Activated CD8-positive, alpha-beta T cell treated with anti-CD3 and anti-CD28 coated beads, Interleukin-2, amount 10 ng/mL, durations not matched to agents 7 days and 5 days (primary cell): ENCODE results near the gene EXOSC2. TPM values are rescaled to one million over a fixed set of nuclear protein-coding genes. Genes with fewer than 3 reads are reported as not detected.
A peak's percentile ranks its signal among the peaks of the same experiment; 100 is the strongest.

Experiments
- ATAC-seq: fragments of 150-1000 bp; cut with Tn5 transposase; one replicate; pipeline ENCODE4 v1.10.0; 2021; ENCODE audit warnings: moderate library complexity
- CTCF ChIA-PET: fragments of 350-600 bp; sonication (Branson Sonifier 250); formaldehyde crosslinking; loops from one replicate; lab custom pipeline; 2021; ENCODE audit warnings: antibody characterized with exemption; lab: Charles Lee
- POLR2A ChIA-PET: fragments of 350-600 bp; sonication (Branson Sonifier 250); formaldehyde crosslinking; loops from one replicate; lab custom pipeline; 2021; ENCODE audit warnings: antibody characterized with exemption; lab: Charles Lee
- DNase-seq: peaks from one replicate; pipeline ENCODE4 v3.0.0-alpha.2; 2020
- H3K27ac Mint-ChIP-seq: one replicate; pipeline ENCODE4 v1.8.0; 2021; ENCODE audit warnings: mild to moderate bottlenecking, mixed read lengths
- H3K27me3 Mint-ChIP-seq: one replicate; pipeline ENCODE4 v1.8.0; 2021; ENCODE audit warnings: low read depth, mixed read lengths
- H3K36me3 Mint-ChIP-seq: one replicate; pipeline ENCODE4 v1.8.0; 2021; ENCODE audit warnings: low read depth, mixed read lengths
- H3K4me1 Mint-ChIP-seq: one replicate; pipeline ENCODE4 v1.8.0; 2021; ENCODE audit warnings: low read depth, mixed read lengths
- H3K4me3 Mint-ChIP-seq: one replicate; pipeline ENCODE4 v1.8.0; 2021; ENCODE audit warnings: mild to moderate bottlenecking, mixed read lengths
- H3K9me3 Mint-ChIP-seq: one replicate; pipeline ENCODE4 v1.8.0; 2022; ENCODE audit warnings: mixed read lengths; ENCODE audit not compliant: insufficient read depth
- total RNA-seq, 2 experiments: library from RNA; stranded (reverse); gene quantifications; one replicate each; pipeline ENCODE4 v1.2.3, GENCODE V29; 2021

EXOSC2 gene
- total RNA-seq, 2 experiments from 2014 or later: 59.6 to 61.6 TPM

DNA sequence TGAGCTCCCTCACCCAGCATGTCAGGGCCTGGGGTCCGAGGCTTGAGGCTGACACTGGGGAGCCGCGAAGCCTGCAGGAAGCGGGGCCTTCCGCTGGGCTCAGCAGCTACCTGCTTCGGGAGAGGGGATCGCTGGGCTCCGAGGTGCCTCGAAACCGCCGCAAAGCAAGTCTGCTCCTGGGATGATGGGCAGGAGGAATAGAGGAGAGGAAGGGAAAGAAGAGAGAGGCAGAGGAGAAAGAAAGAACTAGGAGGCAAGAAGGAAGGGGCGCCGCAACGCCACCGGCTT lies 30.7 kb upstream of the EXOSC2 start:
- no peak overlapping the region for H3K4me3 Mint-ChIP-seq
- H3K9me3 Mint-ChIP-seq: no peaks in the 10 kb centered on the region
- H3K36me3 Mint-ChIP-seq: peaks cover 2% of the 10 kb centered on the region
- ATAC-seq (no peak), DNase-seq (no peak)
- H3K27me3 Mint-ChIP-seq: peaks cover 73% of the 10 kb centered on the region
- ChIA-PET POLR2A (no interaction called here), CTCF (interaction anchor here (1.2 to 1.6 kb wide), 2 partner anchors 17 to 21 kb away, joined by 3 to 5 read pairs; no protein-coding TSS in a partner anchor)
- H3K27ac Mint-ChIP-seq: no peak overlapping the region
- H3K4me1 Mint-ChIP-seq: peaks cover 14% of the 10 kb centered on the region

DNA sequence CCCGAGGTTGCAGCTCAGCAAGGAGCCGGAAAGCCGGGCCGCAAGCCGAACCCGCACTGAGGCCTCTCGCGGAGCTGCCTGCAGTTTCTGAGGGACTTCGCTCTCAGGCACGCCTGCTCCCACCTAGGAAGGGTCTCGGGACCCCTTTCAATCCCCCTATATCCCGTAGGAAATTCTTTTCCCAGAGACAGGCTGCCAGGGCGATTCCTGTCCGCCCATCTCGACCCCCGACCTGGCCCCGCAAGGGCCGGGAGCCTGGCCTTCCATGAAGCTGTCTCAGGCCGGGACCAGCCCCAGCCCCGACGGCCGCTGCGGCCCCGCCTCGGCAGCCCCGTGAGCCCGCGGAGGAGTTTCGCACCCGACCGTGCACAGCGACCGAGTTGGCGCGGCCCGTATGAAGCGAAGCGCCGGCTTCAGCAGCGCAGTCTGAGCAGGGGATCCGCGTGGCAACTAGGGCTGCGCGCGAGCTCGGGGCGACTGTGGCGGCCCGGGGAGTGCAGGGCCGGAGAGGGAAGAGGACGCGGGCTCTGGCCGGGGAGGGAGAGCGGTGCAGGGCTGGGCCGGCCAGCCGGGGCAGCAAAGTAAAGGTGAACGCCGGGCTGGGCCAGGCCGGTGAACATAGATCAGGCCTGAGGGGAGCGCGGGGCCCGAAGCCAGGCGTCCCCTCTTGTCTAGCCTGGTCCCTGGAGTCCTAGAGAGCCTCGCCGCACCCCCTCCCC lies 30.2 kb upstream of the EXOSC2 start:
- ATAC-seq: peak; percentile 31

GRCh38 chr9:130663977-130664250 lies 29.7 kb upstream of the EXOSC2 start:
- Mint-ChIP-seq H3K9me3 (no peaks in the 10 kb centered on the region), H3K27ac (no peak overlapping the region), H3K36me3 (peaks cover 2% of the 10 kb centered on the region), H3K4me3 (no peak overlapping the region), H3K27me3 (peaks cover 69% of the 10 kb centered on the region), H3K4me1 (peaks cover 14% of the 10 kb centered on the region)
- no peak for ATAC-seq
- ChIA-PET POLR2A (no interaction called here), CTCF (no interaction called here)
- no peak for DNase-seq

More for the DNA sequence above, 30.2 kb upstream of the EXOSC2 start:
- peaks cover 73% of the 10 kb centered on the region for H3K27me3 Mint-ChIP-seq
- H3K9me3 Mint-ChIP-seq: no peaks in the 10 kb centered on the region
- CTCF ChIA-PET: interaction anchor here (1.2 to 1.6 kb wide), 2 partner anchors 17 to 21 kb away, joined by 3 to 5 read pairs; no protein-coding TSS in a partner anchor
- no peak overlapping the region for H3K4me3 Mint-ChIP-seq
- POLR2A ChIA-PET: no interaction called here
- peaks cover 14% of the 10 kb centered on the region for H3K4me1 Mint-ChIP-seq
- H3K27ac Mint-ChIP-seq: no peak overlapping the region
- H3K36me3 Mint-ChIP-seq: peaks cover 2% of the 10 kb centered on the region
- no peak for DNase-seq

GRCh38 chr9:130664251-130665028 lies 29.1 kb upstream of the EXOSC2 start, which contains the start of gene PRDM12:
Gene PRDM12 (plus strand): TSS chr9:130664594. CDS start chr9:130664654, 60 bp downstream.
- no peak within 1 kb of the TSS for H3K4me3 Mint-ChIP-seq
- ATAC-seq (no peak), DNase-seq (no peak)
- POLR2A ChIA-PET: interaction anchor here (1.0 kb wide), 1 partner anchor 29 kb away, joined by 3 read pairs; the partner anchor contains the start of gene EXOSC2
- CTCF ChIA-PET: no interaction called here
- H3K36me3 Mint-ChIP-seq: peaks cover 2% of the 10 kb centered on the region
- no peaks in the 10 kb centered on the region for H3K9me3 Mint-ChIP-seq
- H3K27ac Mint-ChIP-seq: peak within 1 kb of the TSS; percentile 22
- peaks cover 14% of the 10 kb centered on the region for H3K4me1 Mint-ChIP-seq
- H3K27me3 Mint-ChIP-seq: peaks cover 65% of the 10 kb centered on the region

DNA sequence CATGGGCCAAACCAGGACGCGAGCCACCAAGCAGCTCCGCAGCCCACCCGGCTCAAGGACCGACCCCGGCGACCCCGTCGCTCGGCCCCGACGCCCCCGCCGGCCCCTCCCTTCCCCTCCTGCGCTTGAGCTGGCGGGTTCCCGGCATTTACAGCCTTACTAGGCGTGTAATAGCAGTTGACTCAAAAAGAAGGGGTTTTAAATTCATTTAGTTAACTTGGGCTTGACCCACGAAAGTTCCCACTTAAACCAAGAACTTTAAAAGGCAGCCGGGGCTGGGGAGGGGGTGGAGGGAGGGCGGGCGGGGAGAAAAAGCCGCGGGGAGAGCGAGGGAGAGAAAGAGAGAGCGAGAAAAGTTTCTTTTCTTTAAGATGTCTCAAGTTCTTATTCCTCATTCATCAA lies 28.6 kb upstream of the EXOSC2 start:
- Mint-ChIP-seq H3K27ac (no peak overlapping the region), H3K36me3 (peaks cover 2% of the 10 kb centered on the region), H3K9me3 (no peaks in the 10 kb centered on the region), H3K4me3 (no peak overlapping the region), H3K4me1 (peaks cover 17% of the 10 kb centered on the region), H3K27me3 (peaks cover 62% of the 10 kb centered on the region)
- no peak for ATAC-seq
- DNase-seq: no peak
- ChIA-PET POLR2A (interaction anchor here (1.0 kb wide), 1 partner anchor 28 kb away, joined by 3 read pairs; the partner anchor contains the start of gene EXOSC2), CTCF (no interaction called here)

DNA sequence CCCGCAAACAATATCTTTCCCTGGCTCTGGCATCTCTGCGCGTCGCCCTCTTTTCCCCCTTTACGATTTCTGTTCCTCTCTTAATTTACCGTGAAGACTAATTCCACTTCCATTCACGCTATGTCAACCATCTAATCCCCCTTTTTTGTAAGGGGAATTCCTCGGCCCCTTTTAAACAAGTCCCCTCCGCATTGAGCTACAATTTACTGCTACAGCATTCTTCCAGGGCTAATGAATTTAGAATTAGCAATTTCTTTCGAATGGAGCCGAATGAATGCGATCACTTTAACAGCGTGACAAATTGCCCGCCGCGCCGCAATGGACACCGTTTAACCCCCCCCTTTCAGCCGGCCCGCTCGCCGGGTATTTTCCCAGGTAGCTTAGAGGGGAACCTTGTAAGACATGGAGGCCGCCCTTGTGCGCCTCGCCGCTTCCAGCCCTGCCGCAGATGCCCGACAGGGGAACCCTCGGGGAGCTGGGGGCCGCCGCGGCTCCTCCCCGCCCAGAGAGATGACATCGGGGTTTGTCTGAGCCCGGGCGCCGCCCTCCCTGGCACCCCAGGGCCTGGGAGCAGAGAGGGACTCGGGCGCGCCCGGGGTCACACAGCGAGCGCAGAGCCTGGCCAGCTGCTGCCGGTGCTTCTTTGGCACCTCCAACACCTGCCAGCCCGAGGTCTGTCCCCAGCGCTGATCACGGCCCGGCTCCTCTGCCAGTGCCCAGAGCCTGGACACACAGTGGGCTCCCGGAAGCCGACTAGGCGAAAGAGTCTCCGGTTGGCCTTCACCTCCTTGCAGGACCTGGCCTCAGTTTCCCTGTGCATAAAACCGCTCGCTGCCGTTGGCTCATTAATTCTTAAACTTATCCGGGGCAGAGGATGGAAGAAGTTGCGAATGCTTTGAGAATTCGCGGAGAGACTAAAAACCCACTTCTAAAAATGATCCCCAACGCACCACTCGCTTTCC lies 27.9 kb upstream of the EXOSC2 start:
- ChIA-PET POLR2A (interaction anchor here (0.7 kb wide), 1 partner anchor 126 kb away, joined by 3 read pairs; no protein-coding TSS in a partner anchor), CTCF (no interaction called here)
- H3K27ac Mint-ChIP-seq: peak overlapping the region; percentile 22
- H3K4me1 Mint-ChIP-seq: peaks cover 17% of the 10 kb centered on the region
- ATAC-seq (no peak), DNase-seq (no peak)
- no peaks in the 10 kb centered on the region for H3K9me3 Mint-ChIP-seq
- H3K4me3 Mint-ChIP-seq: no peak overlapping the region
- peaks cover 64% of the 10 kb centered on the region for H3K27me3 Mint-ChIP-seq
- H3K36me3 Mint-ChIP-seq: peaks cover 2% of the 10 kb centered on the region

DNA sequence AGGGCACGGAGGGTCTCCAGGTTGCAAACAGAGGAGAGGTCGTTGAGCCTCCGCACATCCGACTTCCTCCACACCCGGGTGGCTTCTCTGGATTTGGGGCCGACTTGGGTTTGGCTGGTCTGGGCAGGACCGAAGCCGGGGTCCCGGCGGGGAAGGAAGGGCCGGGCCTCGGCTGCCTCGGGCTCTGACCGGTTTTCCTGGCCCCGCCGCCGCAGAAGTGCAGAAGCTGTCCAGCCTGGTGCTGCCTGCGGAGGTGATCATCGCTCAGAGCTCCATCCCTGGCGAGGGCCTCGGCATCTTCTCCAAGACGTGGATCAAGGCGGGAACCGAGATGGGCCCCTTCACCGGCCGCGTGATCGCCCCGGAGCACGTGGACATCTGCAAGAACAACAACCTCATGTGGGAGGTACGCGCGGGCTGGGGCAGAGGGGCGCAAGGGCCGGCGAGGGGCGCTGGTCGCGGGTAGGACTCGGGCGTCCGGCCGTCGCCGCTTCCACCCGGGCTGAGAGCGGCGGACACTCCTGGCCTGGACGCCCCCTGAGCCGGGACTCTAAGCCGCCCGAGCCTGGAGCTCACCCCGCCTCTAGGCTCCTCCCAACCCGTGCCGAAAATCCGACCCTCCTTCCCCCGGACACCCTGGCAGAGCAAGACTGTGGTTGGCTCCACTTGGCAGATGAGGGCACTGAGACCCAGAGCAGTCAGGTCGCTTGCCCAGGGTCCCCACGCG lies 27.0 kb upstream of the EXOSC2 start:
- ChIA-PET CTCF (no interaction called here), POLR2A (interaction anchor here (0.6 to 0.7 kb wide), 2 partner anchors 127 to 216 kb away, joined by 3 read pairs; no protein-coding TSS in a partner anchor)
- no peak overlapping the region for H3K27ac Mint-ChIP-seq
- H3K4me1 Mint-ChIP-seq: peaks cover 17% of the 10 kb centered on the region
- peaks cover 2% of the 10 kb centered on the region for H3K36me3 Mint-ChIP-seq
- ATAC-seq (no peak), DNase-seq (no peak)
- H3K9me3 Mint-ChIP-seq: no peaks in the 10 kb centered on the region
- H3K27me3 Mint-ChIP-seq: peaks cover 66% of the 10 kb centered on the region
- no peak overlapping the region for H3K4me3 Mint-ChIP-seq

DNA sequence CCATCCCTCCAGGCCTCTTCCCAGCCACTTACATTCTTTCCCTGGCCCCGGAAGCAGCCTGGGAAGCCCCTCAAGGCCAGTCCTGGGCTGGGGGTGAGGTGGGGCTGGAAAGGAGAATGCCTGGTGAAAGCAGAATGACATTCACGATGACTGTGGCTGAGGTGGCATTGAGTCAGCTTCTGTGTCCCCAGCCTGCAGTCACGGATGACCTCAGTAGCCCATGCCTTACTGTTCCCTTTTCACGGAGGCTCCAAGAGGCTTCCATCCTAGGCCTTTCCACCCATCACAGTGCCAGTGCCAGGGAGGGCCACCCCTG lies 26.5 kb upstream of the EXOSC2 start:
- no peak for ATAC-seq
- POLR2A ChIA-PET: no interaction called here
- CTCF ChIA-PET: no interaction called here
- H3K27me3 Mint-ChIP-seq: peaks cover 62% of the 10 kb centered on the region
- H3K4me1 Mint-ChIP-seq: peaks cover 17% of the 10 kb centered on the region
- H3K9me3 Mint-ChIP-seq: no peaks in the 10 kb centered on the region
- H3K4me3 Mint-ChIP-seq: no peak overlapping the region
- peaks cover 2% of the 10 kb centered on the region for H3K36me3 Mint-ChIP-seq
- H3K27ac Mint-ChIP-seq: no peak overlapping the region
- DNase-seq: no peak

DNA sequence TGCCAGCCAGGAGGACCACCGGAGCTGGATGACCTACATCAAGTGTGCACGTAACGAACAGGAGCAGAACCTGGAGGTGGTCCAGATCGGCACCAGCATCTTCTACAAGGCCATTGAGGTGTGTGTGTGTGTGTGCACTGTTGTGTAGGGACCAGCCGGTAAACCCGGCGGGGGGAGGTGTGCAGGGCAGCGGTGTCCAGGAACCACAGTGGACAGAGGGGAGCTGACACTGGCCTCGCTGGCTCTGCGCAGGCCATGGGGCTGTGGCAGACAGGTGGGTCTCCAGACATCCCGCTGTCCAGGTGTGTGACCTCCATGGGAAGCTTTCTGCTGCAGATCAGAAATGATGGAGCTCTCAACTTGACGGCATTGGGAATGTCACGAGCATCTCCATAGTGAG lies 25.4 kb upstream of the EXOSC2 start:
- H3K36me3 Mint-ChIP-seq: peaks cover 2% of the 10 kb centered on the region
- no peaks in the 10 kb centered on the region for H3K9me3 Mint-ChIP-seq
- H3K4me1 Mint-ChIP-seq: peaks cover 11% of the 10 kb centered on the region
- ATAC-seq: no peak
- DNase-seq: no peak
- POLR2A ChIA-PET: no interaction called here
- CTCF ChIA-PET: interaction anchor here (1.2 kb wide), 1 partner anchor 16 kb away, joined by 3 read pairs; no protein-coding TSS in a partner anchor
- no peak overlapping the region for H3K27ac Mint-ChIP-seq
- H3K4me3 Mint-ChIP-seq: no peak overlapping the region
- peaks cover 56% of the 10 kb centered on the region for H3K27me3 Mint-ChIP-seq

GRCh38 chr9:130668659-130669058 lies 24.9 kb upstream of the EXOSC2 start:
- ChIA-PET POLR2A (no interaction called here), CTCF (interaction anchor here (1.2 kb wide), 1 partner anchor 15 kb away, joined by 3 read pairs; no protein-coding TSS in a partner anchor)
- H3K27ac Mint-ChIP-seq: no peak overlapping the region
- H3K36me3 Mint-ChIP-seq: peaks cover 2% of the 10 kb centered on the region
- no peak overlapping the region for H3K4me3 Mint-ChIP-seq
- ATAC-seq (no peak), DNase-seq (no peak)
- no peaks in the 10 kb centered on the region for H3K9me3 Mint-ChIP-seq
- peaks cover 54% of the 10 kb centered on the region for H3K27me3 Mint-ChIP-seq
- H3K4me1 Mint-ChIP-seq: peaks cover 11% of the 10 kb centered on the region

DNA sequence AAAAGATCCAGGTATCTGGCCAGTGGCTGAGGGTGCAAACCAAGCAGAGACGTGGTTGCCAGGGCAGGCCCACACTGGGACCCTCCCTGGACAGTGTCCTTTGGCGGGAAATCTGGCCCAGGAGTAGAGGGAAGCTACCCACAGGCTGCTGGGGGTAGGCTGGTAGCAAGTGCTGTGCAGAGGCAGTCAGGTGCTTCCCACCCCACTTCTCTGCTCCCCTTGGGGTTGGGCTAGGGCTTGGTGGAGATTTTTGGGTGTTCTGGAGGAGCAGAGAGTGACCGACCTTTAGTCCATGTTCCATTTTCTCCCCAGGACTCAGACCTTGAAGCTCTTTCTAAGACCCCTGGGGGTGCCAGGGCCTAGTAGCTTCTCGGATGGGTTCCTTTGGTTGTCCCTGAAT lies 23.6 kb upstream of the EXOSC2 start:
- ChIA-PET CTCF (no interaction called here), POLR2A (no interaction called here)
- Mint-ChIP-seq H3K27me3 (peaks cover 44% of the 10 kb centered on the region), H3K36me3 (peaks cover 2% of the 10 kb centered on the region), H3K4me1 (peaks cover 9% of the 10 kb centered on the region), H3K4me3 (no peak overlapping the region), H3K27ac (no peak overlapping the region), H3K9me3 (no peaks in the 10 kb centered on the region)
- ATAC-seq (no peak), DNase-seq (no peak)
